ENCODE measurements around the gene CORIN.
"Not testable (repeated sequence)": the region's sequence is repeated elsewhere in the genome, so short reads cannot be mapped to it uniquely, and the experiment has no call there.

CORIN gene

DNA sequence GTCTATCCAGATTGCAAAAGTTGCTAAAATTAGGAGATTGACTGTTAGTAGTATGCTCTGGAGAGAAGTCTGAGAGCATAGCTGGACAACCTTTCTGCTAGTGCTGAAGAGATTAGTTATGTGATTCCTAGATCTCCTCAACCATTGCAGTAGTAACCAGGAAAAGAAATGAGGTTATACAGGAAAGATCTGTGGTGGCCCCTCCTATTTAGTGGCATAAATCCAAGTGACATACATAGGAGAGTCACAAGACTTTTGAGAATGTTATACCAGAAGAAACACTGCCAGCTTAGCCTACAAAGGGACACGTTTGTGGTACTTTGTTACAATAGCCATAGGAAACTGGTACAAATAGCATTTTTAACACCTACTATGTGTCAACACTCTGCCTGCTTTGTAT lies 247.5 kb downstream of the CORIN start:
- Mint-ChIP-seq H3K4me1 (no peaks in the 10 kb centered on the region), H3K9me3 (peaks cover 5% of the 10 kb centered on the region), H3K27ac (no peak overlapping the region), H3K27me3 (no peaks in the 10 kb centered on the region), H3K36me3 (peaks cover 10% of the 10 kb centered on the region), H3K4me3 (no peak overlapping the region)

DNA sequence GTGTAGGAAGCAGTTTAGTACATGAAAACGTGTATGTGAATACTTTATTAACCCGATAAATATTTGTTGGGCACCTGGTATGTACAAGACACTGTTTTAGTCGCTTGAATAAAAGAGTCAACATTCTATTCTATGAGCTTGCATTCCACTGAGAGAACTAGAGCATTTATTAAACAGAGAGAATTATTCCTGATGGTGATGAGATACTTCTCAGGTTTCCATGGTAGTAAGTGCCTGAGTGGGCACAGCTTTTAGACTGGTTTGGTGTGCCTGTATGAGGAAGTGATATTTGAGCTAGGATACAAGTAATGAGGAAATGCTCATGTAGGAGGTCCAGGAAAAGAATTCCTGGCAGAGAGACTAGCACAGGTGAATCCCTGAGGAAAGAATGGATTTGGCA lies 258.6 kb downstream of the CORIN start:
- no peaks in the 10 kb centered on the region for H3K9me3 Mint-ChIP-seq
- H3K4me1 Mint-ChIP-seq: no peaks in the 10 kb centered on the region
- H3K36me3 Mint-ChIP-seq: peaks cover 11% of the 10 kb centered on the region
- no peak overlapping the region for H3K4me3 Mint-ChIP-seq
- H3K27me3 Mint-ChIP-seq: no peaks in the 10 kb centered on the region
- H3K27ac Mint-ChIP-seq: no peak overlapping the region

DNA sequence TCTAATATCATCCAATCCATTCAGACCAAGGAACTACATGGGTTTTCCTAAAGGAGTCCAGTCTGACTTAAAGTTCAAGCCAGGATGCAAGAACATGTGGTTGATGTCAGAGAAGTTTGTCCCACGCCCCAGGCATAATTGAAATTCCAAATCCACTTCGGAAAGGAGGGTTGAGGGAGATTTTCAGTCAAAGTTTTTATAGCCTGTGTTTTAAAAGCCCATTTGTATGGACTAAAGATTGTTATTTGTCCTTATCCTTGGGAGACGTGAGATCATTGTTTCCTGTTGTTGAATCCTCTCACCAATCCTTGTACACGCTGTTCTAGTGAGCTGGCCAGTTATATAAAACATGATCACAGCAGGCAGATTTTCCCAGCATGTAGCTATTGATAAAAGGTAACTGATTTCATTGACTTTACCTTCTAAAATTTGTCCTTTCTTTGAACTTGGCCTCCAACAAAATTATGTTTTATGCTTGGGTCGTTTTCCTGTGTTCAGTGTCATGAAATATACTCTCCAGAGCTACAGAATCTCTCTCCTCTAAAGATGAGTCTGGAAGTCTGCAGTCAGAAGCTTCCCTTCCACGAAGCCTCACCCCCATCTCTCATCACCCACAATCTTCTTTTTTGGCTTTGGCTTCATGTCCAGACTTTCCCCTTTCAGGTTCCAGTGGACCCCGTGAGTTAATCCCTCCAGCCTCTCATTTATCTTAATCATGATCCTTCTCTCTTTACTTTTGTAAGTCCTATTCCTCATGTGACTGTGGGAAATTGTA lies 259.9 kb downstream of the CORIN start:
- Mint-ChIP-seq H3K27ac (no peak overlapping the region), H3K36me3 (peaks cover 11% of the 10 kb centered on the region), H3K4me1 (no peaks in the 10 kb centered on the region), H3K27me3 (no peaks in the 10 kb centered on the region), H3K4me3 (no peak overlapping the region), H3K9me3 (no peaks in the 10 kb centered on the region)

DNA sequence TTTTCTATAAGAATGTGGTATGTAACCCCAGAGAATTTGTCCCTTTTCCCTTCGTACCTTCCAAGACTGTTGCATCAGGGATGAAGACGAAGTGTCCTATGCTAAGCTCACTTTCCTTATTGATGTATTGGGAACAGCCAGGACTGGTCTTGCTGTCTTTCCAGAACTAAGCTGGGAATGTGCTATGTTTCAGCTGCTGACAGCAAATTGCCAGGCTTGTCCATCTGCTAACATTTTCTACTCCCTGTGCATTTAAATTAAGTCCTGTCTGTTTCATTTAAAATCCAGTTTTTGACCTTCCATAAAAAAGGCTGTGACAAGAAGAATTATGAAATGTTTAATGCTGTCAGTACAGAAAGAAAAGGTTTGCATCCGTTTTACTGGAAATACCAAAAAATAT lies 264.9 kb downstream of the CORIN start:
- Mint-ChIP-seq H3K4me3 (no peak overlapping the region), H3K4me1 (no peaks in the 10 kb centered on the region), H3K27me3 (no peaks in the 10 kb centered on the region), H3K36me3 (peaks cover 2% of the 10 kb centered on the region), H3K9me3 (no peaks in the 10 kb centered on the region), H3K27ac (no peak overlapping the region)

DNA sequence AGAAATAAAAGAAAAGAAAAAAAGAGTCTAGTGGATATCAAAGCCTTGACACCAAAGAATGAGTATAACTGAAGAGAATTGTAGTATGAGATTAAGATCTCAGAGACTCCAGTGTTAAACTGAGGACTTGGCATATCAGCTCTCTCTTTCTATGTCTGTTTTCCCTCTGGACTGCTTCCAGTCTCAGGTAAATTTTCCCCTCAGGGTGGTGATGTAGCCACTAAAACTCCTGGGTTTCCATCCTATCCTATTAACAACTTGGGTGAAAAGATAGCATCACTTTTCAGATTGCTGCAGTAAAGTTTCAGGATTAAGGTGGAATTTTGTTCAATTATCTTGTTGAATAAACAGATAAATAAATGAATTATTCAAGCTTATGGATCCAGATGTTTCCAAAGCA lies 267.1 kb downstream of the CORIN start:
- Mint-ChIP-seq H3K27ac (no peak overlapping the region), H3K27me3 (no peaks in the 10 kb centered on the region), H3K36me3 (no peaks in the 10 kb centered on the region), H3K4me1 (no peaks in the 10 kb centered on the region), H3K4me3 (no peak overlapping the region), H3K9me3 (no peaks in the 10 kb centered on the region)

DNA sequence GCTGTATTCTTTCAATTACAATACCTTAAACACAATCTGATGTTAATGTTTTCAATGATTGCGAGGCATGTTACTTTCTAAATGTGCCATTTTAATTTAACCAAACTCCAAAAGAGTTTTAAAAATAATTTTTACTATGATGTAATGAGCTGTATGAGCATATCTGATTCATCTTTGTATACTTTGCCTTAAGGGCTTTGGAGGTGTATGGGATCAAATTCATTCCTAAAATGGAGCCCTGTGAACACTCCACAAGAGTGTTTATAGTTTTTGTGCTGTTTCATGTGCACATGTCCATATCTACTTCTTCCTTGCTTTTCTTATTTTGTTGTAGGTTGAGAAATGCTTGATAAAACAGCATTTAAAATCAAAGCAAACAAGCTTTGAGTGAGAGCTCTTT lies 270.4 kb downstream of the CORIN start:
- H3K9me3 Mint-ChIP-seq: no peaks in the 10 kb centered on the region
- H3K4me3 Mint-ChIP-seq: no peak overlapping the region
- H3K36me3 Mint-ChIP-seq: no peaks in the 10 kb centered on the region
- no peaks in the 10 kb centered on the region for H3K4me1 Mint-ChIP-seq
- H3K27me3 Mint-ChIP-seq: no peaks in the 10 kb centered on the region
- H3K27ac Mint-ChIP-seq: no peak overlapping the region

DNA sequence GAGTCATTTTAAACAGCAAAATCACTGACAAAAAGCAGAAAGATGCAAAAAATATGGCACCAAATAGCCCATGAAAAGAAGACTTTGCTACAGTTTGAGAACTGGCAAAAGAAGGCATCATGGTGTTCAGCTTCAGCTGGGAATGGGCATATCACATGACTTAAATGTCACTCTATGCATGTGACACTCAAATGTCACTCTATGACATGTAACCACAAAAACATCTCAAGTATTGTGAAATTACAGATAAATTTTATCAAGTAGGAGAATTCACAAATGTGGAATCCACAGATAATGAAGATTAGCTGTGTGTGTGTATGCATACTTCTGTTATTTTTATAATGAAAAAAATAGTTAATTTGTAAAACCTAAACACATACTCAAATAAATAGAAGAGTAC lies 270.9 kb downstream of the CORIN start:
- Mint-ChIP-seq H3K9me3 (no peaks in the 10 kb centered on the region), H3K27me3 (no peaks in the 10 kb centered on the region), H3K4me3 (no peak overlapping the region), H3K36me3 (no peaks in the 10 kb centered on the region), H3K27ac (no peak overlapping the region), H3K4me1 (no peaks in the 10 kb centered on the region)

DNA sequence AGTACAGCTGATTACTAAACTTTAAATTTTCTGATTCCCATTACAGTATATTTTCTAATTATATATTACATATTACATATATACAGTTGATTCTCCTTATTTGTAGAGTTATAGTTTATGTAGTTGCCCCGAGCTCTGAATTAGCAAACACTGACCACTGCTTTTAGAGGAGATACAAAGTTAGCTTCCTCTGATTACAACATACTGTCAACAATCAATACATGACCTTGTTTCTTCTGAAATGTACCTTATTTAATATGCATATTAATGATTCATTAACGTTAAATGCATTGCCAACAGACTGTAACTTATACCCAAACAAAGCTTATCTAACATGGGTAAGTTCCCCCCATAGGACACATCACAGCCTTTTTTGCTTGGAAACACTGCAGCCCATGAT lies 271.3 kb downstream of the CORIN start:
- Mint-ChIP-seq H3K4me1 (no peaks in the 10 kb centered on the region), H3K9me3 (no peaks in the 10 kb centered on the region), H3K27me3 (no peaks in the 10 kb centered on the region), H3K27ac (no peak overlapping the region), H3K36me3 (no peaks in the 10 kb centered on the region), H3K4me3 (no peak overlapping the region)

DNA sequence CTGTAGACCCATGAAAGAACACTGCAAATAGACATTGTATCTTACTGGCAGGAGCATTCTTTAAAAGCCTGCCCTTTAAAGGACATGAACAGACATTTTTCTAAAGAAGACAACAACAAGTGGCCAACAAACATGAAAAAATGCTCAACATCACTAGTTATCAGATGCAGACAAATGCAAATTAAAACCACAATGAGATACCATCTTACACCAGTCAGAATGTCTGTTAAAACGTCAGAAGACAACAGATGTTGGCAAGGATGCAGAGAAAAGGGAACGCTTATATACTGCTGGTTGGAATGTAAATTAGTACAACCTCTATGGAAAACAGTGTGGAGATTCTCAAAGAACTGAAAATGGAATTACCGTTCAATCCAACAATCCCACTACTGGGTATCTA lies 275.6 kb downstream of the CORIN start:
- no peak overlapping the region for H3K4me3 Mint-ChIP-seq
- no peak overlapping the region for H3K27ac Mint-ChIP-seq
- no peaks in the 10 kb centered on the region for H3K36me3 Mint-ChIP-seq
- no peaks in the 10 kb centered on the region for H3K4me1 Mint-ChIP-seq
- no peaks in the 10 kb centered on the region for H3K27me3 Mint-ChIP-seq
- no peaks in the 10 kb centered on the region for H3K9me3 Mint-ChIP-seq

DNA sequence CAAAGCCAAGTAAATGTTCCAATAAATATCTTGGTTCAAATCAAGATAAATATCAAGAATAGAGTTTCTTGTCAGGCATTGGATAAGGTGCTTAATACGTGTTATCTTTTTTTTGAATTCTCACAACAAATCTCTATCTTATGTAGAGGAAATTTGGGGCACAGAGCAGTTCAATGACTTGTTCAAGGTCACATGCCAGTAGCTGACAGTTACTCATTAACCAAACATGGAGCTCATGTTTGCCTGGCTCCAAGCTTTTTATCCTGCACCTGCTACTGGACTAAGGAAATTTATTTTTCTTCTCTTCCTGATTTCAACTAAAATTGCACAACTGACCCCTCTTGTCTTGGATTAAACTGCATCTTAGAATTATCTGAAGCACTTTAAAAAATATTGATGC lies 276.5 kb downstream of the CORIN start:
- Mint-ChIP-seq H3K27ac (no peak overlapping the region), H3K36me3 (no peaks in the 10 kb centered on the region), H3K27me3 (no peaks in the 10 kb centered on the region), H3K9me3 (no peaks in the 10 kb centered on the region), H3K4me3 (no peak overlapping the region), H3K4me1 (no peaks in the 10 kb centered on the region)

DNA sequence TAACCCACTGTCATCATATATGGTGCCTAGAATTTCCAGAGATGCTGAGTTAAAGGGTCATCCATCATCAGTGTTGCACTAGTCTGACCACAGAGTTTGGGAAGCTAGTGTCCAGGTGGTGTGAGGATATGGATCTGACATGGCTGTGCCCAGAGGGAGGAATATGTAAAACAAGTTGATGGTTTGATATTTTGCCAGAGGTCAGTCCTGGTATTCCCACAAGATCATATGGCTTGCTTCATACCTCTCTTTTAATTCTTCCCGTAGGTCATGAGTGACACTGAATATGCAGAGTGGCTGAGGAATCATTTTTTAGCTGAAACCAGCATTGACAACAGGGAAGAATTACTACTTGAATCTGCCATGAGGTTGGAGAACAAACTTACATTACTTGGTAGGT lies 277.2 kb downstream of the CORIN start:
- no peak overlapping the region for H3K4me3 Mint-ChIP-seq

DNA sequence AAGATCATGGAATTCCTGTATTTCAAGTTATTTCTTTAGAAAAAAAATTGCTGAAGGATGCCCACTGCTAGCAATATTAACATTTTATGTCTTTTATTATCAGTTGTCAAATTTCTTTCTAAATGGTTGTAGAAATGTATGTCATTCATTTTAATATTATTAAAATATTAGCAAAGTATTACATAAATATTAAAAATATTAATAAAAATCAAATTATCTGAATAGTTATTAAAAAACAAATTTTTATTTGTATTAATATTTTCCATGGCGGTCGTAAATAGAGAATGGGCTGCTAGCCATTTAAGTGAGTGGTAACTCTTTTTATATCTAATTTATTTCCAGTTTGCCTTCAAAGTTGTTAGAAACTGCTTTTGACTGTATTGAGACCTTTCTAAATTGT lies 280.6 kb downstream of the CORIN start:
- H3K9me3 Mint-ChIP-seq: no peaks in the 10 kb centered on the region
- H3K36me3 Mint-ChIP-seq: no peaks in the 10 kb centered on the region
- H3K4me3 Mint-ChIP-seq: no peak overlapping the region
- H3K27me3 Mint-ChIP-seq: no peaks in the 10 kb centered on the region
- no peak overlapping the region for H3K27ac Mint-ChIP-seq
- no peaks in the 10 kb centered on the region for H3K4me1 Mint-ChIP-seq

More for the DNA sequence above, 277.2 kb downstream of the CORIN start:
- H3K4me1 Mint-ChIP-seq: no peaks in the 10 kb centered on the region
- H3K27me3 Mint-ChIP-seq: no peaks in the 10 kb centered on the region
- no peaks in the 10 kb centered on the region for H3K36me3 Mint-ChIP-seq
- H3K27ac Mint-ChIP-seq: no peak overlapping the region
- no peaks in the 10 kb centered on the region for H3K9me3 Mint-ChIP-seq

DNA sequence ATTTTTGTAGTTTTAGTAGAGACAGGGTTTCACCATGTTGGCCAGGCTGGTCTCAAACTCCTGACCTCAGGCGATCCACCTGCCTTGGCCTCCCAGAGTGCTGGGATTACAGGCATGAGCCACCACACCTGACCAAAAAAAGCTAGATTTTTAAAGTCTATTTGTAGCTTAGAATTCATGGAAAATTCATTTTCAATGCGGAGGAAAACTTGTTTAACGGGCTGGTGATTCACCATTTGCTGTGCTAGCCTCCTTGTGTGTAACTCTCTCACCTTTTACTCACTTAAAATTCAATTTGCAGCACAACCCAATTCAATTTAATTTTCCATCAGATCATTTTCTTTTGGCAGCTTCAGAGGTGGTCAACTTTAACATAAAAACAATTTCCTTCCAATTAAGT lies 281.9 kb downstream of the CORIN start:
- H3K36me3 Mint-ChIP-seq, H3K27ac Mint-ChIP-seq, H3K4me3 Mint-ChIP-seq, H3K9me3 Mint-ChIP-seq, H3K27me3 Mint-ChIP-seq, H3K4me1 Mint-ChIP-seq: not testable (repeated sequence)

DNA sequence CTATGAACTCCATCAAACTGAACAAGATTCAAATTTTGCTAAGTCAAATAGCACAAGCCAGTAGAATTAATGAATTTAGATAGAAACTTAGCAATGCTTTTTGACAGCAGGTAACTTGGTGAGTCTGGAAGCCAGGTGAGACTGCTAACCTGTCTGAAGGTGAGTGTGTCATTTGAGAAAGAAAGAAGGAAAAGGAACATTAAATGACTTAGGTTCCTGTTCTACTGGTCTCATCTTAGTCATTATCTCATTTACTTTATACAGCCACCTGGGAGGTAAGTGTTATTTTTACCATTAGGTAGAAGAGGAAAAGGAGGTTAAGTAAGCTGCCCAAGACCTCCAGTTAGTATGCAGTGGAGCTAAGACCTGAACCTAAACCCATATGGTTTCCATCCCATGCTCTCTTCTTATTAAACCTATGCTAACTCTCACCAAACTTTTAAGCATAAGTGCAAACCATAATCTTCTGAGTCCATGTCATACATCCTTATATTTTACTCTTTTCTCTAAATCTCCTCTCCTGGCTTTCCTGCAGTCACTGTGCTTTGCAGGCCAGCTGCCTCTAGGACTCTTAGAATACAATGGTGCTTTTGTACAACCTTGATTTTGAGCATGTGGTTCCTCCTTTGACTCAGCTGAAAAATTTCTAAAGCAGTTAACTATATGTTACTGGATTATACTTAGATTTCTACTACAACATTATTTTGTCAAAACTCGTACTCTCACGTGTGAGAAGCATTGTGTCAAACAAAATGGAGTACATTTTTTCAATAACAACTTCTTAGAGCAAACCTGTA lies 284.3 kb downstream of the CORIN start:
- peaks cover 4% of the 10 kb centered on the region for H3K4me1 Mint-ChIP-seq
- H3K36me3 Mint-ChIP-seq: peaks cover 3% of the 10 kb centered on the region
- no peaks in the 10 kb centered on the region for H3K27me3 Mint-ChIP-seq
- H3K27ac Mint-ChIP-seq: no peak overlapping the region
- H3K9me3 Mint-ChIP-seq: no peaks in the 10 kb centered on the region
- H3K4me3 Mint-ChIP-seq: no peak overlapping the region

DNA sequence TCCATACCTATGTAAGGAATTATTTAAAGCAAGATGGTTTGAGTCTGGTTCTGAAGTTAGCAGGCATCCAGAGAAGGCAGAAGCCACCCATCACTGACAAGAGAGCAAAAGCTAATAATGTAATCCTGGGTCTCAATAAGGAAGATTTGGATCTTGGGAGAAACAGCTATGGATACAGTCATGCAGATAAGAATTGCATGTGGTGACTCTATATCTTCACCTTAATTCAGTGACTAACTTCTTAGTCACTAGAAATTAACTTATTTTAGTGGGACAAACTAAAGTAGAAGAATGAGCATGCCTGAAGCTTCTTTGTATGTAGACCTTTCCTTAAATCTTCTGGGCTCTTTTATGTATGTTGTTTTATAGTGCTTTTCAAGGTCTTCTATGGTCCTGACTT lies 286.2 kb downstream of the CORIN start:
- Mint-ChIP-seq H3K4me1 (peaks cover 4% of the 10 kb centered on the region), H3K9me3 (no peaks in the 10 kb centered on the region), H3K36me3 (peaks cover 3% of the 10 kb centered on the region), H3K27me3 (no peaks in the 10 kb centered on the region), H3K27ac (no peak overlapping the region), H3K4me3 (no peak overlapping the region)

DNA sequence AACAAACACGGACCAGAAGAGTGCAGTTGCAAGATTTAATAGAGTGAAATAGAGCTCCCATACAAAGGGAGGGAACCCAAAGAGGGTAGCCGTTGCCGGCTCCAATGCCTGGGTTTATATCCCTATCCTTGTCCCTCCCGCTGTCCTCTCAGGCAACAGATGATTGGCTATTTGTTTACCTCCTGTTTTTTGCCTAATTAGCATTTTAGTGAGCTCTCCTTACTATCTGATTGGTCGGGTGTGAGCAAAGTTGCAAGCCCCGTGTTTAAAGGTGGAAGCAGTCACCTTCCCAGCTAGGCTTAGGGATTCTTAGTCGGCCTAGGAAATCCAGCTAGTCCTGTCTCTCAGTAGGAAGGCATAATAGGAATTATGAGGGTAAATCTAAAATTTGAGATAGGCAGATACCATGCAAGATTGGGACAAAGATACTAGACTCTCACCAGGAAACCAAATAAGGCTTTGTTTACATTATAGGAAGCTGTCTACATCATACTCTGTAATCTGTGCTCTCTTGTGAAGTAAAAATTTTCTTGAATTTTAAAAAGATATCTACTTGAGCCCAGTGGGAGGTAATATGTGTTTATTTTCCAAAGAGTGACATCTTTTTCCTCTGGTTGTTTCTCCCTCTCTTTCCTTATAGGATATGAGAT lies 286.8 kb downstream of the CORIN start:
- H3K9me3 Mint-ChIP-seq: no peaks in the 10 kb centered on the region
- peaks cover 4% of the 10 kb centered on the region for H3K4me1 Mint-ChIP-seq
- H3K4me3 Mint-ChIP-seq: no peak overlapping the region
- H3K36me3 Mint-ChIP-seq: peaks cover 3% of the 10 kb centered on the region
- H3K27ac Mint-ChIP-seq: no peak overlapping the region
- no peaks in the 10 kb centered on the region for H3K27me3 Mint-ChIP-seq

Measured in activated naive CD4-positive, alpha-beta T cell treated with anti-CD3 and anti-CD28 coated beads, Interleukin-2, amount 50 U/mL, for 24 hours (primary cell).